PC-3 (cell line): ENCODE data around the gene LHX1.

ENCODE experiments used
- EZH2 ChIP-seq: fragments of 300-600 bp; sonication (generic); IDR thresholded peaks from one replicate; pipeline ENCODE4 v1.6.1; 2017; ENCODE audit warnings: antibody characterized with exemption, mild to moderate bottlenecking, low read length; ENCODE audit not compliant: unreplicated experiment
- EZH2phosphoT487 ChIP-seq: fragments of 300-600 bp; sonication (generic); IDR thresholded peaks from 2 replicates; pipeline ENCODE4 v1.6.1; 2018; ENCODE audit warnings: mild to moderate bottlenecking, antibody characterized with exemption, low read length, borderline replicate concordance
- TF ChIP-seq, protein P1 (sequence below): fragments of 300-600 bp; sonication (generic); conservative IDR thresholded peaks from 2 replicates; pipeline ENCODE4 v1.5.1; 2017; ENCODE audit warnings: antibody characterized with exemption, low read depth, mild to moderate bottlenecking, low read length

DNA sequence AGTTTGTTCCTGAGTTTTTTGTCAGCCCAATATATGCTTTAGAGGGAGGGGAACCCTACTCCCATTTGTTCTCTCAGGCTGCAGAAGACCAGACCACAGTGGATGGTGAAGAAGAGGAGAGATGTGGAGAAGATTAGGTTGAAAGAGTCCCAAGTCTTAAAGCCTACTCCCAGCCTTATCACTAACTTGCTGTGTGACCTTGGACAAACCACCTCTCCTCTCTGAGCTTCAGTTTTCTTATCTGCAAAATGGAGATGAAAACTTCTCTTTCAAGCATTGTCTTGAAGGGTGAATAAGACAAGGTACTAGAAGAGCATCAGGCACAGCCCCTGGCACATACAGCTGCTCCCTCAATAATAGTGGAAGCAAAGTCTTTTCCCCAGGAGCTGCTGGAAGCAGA is 15.1 kb upstream of the LHX1 start:
- TF ChIP-seq, protein P1, sequence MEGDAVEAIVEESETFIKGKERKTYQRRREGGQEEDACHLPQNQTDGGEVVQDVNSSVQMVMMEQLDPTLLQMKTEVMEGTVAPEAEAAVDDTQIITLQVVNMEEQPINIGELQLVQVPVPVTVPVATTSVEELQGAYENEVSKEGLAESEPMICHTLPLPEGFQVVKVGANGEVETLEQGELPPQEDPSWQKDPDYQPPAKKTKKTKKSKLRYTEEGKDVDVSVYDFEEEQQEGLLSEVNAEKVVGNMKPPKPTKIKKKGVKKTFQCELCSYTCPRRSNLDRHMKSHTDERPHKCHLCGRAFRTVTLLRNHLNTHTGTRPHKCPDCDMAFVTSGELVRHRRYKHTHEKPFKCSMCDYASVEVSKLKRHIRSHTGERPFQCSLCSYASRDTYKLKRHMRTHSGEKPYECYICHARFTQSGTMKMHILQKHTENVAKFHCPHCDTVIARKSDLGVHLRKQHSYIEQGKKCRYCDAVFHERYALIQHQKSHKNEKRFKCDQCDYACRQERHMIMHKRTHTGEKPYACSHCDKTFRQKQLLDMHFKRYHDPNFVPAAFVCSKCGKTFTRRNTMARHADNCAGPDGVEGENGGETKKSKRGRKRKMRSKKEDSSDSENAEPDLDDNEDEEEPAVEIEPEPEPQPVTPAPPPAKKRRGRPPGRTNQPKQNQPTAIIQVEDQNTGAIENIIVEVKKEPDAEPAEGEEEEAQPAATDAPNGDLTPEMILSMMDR, result no peak
- TF ChIP-seq EZH2, result no peak
- no peak for TF ChIP-seq EZH2phosphoT487
